Transverse colon (tissue), 4 donors: Measurements from ENCODE around the gene G6PC1. TPM values are rescaled to one million over a fixed set of nuclear protein-coding genes. Genes with fewer than 3 reads are reported as not detected.
"Not testable (repeated sequence)": the region's sequence is repeated elsewhere in the genome, so short reads cannot be mapped to it uniquely, and the experiment has no call there.

Experiments used
- DNase-seq: peaks from one replicate; pipeline ENCODE4 v3.0.0-alpha.2; 2019
- H3K27ac ChIP-seq, 4 donors: fragments of 200-600 bp; sonication (generic); 2 replicates each; pipeline ENCODE4 v1.5.1; 2016 to 2018; ENCODE audit warnings: inconsistent platforms in 4 of 4
- H3K27me3 ChIP-seq: fragments of 200-600 bp; sonication (generic); 2 replicates; pipeline ENCODE4 v1.5.1; 2017; ENCODE audit warnings: inconsistent platforms
- H3K36me3 ChIP-seq, 4 donors: fragments of 200-600 bp; sonication (generic); 2 replicates each; pipeline ENCODE4 v1.5.1; 2017 to 2019; ENCODE audit warnings: inconsistent platforms in 4 of 4
- H3K4me1 ChIP-seq, 4 donors: fragments of 200-600 bp; sonication (generic); 2 replicates each; pipeline ENCODE4 v1.5.1; 2017 to 2020; ENCODE audit warnings: inconsistent platforms in 4 of 4
- H3K4me3 ChIP-seq, 4 donors: fragments of 200-600 bp; sonication (generic); 1 replicate in 1 of 4; 2 replicates in 3 of 4; pipeline versions ENCODE4 v1.5.1 to v1.6.1; 2017 to 2019; ENCODE audit warnings: inconsistent platforms in 4 of 4
- H3K9me3 ChIP-seq, 2 donors: fragments of 200-600 bp; sonication (generic); 2 replicates each; pipeline ENCODE4 v1.5.1; 2017 to 2019; ENCODE audit warnings: inconsistent platforms in 2 of 2
- CTCF ChIP-seq, 5 experiments: fragments of 200-600 bp in 3 of 5; fragments of 450-650 bp in 2 of 5; sonication (generic) in 3 of 5; IDR thresholded peaks; 1 replicate in 2 of 5; 2 replicates in 3 of 5; pipeline ENCODE4 v1.5.1; 2016 to 2017; ENCODE audit warnings: antibody characterized with exemption in 5 of 5, inconsistent platforms in 3 of 5, mild to moderate bottlenecking in 2 of 5, moderate library complexity in 1 of 5
- EP300 ChIP-seq: sonication (generic); formaldehyde crosslinking; IDR thresholded peaks from one replicate; pipeline ENCODE4 v1.6.1; 2017; ENCODE audit warnings: antibody characterized with exemption, low read depth
- POLR2A ChIP-seq: fragments of 450-650 bp; IDR thresholded peaks from one replicate; pipeline ENCODE4 v1.6.1; 2016; ENCODE audit warnings: antibody characterized with exemption, mild to moderate bottlenecking, moderate library complexity
- POLR2AphosphoS5 ChIP-seq, 3 donors: sonication (generic); formaldehyde crosslinking; IDR thresholded peaks; one replicate each; pipeline ENCODE4 v1.6.1; 2016; ENCODE audit warnings: antibody characterized with exemption in 3 of 3
- WGBS, 2 donors: methylation state at CpG; one replicate each; pipeline ENCODE4 v1.1.5; 2018; ENCODE audit warnings: low coverage in 1 of 2; 5-methylcytosine and 5-hydroxymethylcytosine counted together
- in situ Hi-C, 4 donors: fragments of 200-750 bp; cut with MboI; loops; one replicate each; pipeline versions ENCODE4 v1.15.0 to v1.15.1; 2017; ENCODE audit warnings: low sequenced_read_pairs in 3 of 4, low pct_ligation_motif_present in 1 of 4, low pct_unique_long_range_greater_than_20kb in 1 of 4
- intact Hi-C: fragments of 100-400 bp; cut with DNase I; formaldehyde crosslinking; loops from one replicate; pipeline ENCODE4 v1.15.1; 2023; ENCODE audit warnings: low total_unique reads
- total RNA-seq, 4 donors: library from RNA; depleted of rRNA; stranded (reverse); fragments of >200 nt; gene quantifications; one replicate each; pipeline ENCODE4 v1.1.0, GENCODE V29; 2016

G6PC1 gene
- total RNA-seq, 4 donors from 2014 or later: 0.32 to 0.68 TPM; not detected in 2

- TF ChIP-seq EP300 (no peak), POLR2AphosphoS5 (IDR thresholded peaks at IDR 0.05) (no peak), POLR2A (no peak), CTCF (IDR thresholded peaks at IDR 0.05) (no peak)
- WGBS, 2 donors: 94% methylated on average over 12 of the region's 12 CpGs; no CpG with 5 or more reads in 1 of the 2 donors
- Histone ChIP-seq H3K36me3 (no peaks in the 10 kb centered on the region), H3K4me1 (peaks cover 0 to 10% (median 2%) of the 10 kb centered on the region in 4 donors), H3K27ac (no peak overlapping the region), H3K9me3 (peaks cover 5 to 8% of the 10 kb centered on the region in 2 donors), H3K27me3 (no peaks in the 10 kb centered on the region), H3K4me3 (no peak overlapping the region)
- intact Hi-C loops (no loop called here), in situ Hi-C loops (no loop called here)
- DNase-seq: no peak
Measured at GRCh38 chr17:42868338-42868737, 32.3 kb upstream of the G6PC1 start.

DNA sequence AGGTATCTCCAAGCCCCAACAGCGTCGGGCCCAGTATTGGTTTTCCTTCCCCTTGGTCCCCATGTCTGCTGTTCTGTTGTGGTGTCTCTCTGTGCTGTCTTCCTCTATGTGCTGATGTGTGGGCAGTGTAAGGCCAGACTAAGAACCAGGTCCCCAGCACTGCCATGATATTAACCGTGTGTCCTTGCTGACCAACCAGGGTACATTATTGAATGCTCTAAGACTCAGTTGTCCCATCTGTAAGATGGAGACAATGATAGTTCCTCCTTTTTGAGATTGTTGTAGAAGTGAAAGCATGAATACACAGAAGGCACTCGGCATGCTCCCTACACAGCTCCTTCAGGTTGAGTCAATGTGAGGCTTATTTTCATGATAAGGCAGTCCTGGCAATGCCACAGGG, 29.0 kb upstream of the G6PC1 start:
- TF ChIP-seq POLR2AphosphoS5 (IDR thresholded peaks at IDR 0.05): no peak
- TF ChIP-seq EP300: no peak
- TF ChIP-seq POLR2A: no peak
- no peak for TF ChIP-seq CTCF (IDR thresholded peaks at IDR 0.05)
- DNase-seq: no peak
- Histone ChIP-seq H3K27ac (no peak overlapping the region), H3K4me3 (no peak overlapping the region), H3K27me3 (peaks cover 7% of the 10 kb centered on the region), H3K36me3 (no peaks in the 10 kb centered on the region), H3K4me1 (peaks cover 0 to 7% (median 1%) of the 10 kb centered on the region in 4 donors), H3K9me3 (peaks cover 5 to 8% of the 10 kb centered on the region in 2 donors)
- in situ Hi-C loops (no loop called here), intact Hi-C loops (no loop called here)
- WGBS, 2 donors: 78 to 100% methylated on average over 3 to 4 of the region's 4 CpGs

DNA sequence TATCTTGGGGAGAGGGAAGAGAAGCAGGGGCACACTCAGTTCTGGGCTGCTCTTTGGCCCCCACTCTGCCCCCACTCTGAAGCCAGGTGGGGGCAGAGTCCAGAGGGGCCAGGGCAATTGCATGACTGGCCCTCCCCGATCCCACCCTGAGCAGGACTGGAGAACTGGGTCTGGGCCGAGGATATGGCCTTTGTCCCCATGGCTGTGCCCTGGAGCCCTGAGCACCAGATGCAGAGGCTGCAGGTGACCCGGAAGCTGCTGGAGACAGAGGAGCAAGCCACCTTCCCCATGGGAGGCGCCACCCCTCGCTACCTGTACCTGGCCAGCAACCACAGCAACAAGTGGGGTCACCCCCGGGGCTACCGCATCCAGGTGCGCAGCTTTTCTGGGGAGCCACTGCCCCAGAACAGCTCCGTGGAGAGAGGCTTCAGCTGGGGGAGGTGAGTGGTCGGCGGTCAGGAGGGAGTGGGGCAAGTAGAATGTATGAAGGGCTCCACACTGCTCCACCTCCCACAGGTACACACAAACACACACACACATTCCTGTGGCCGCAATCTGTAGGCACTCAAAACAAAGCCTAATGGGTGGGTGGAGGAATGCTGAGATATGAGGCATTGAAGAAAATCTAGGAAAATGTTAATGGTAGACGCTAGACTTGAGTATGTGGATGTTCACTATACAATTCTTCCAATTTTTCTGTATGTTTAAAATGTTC, 28.2 kb upstream of the G6PC1 start:
- H3K27me3 ChIP-seq: peaks cover 15% of the 10 kb centered on the region
- H3K9me3 ChIP-seq: peaks cover 5 to 8% of the 10 kb centered on the region in 2 donors
- no peak overlapping the region for H3K27ac ChIP-seq
- TF ChIP-seq POLR2AphosphoS5 (IDR thresholded peaks at IDR 0.05) (no peak), EP300 (no peak), CTCF (IDR thresholded peaks at IDR 0.05) (no peak), POLR2A (no peak)
- intact Hi-C loops (no loop called here), in situ Hi-C loops (no loop called here)
- no peaks in the 10 kb centered on the region for H3K36me3 ChIP-seq
- no peaks in the 10 kb centered on the region for H3K4me1 ChIP-seq
- H3K4me3 ChIP-seq: no peak overlapping the region
- 90% methylated on average over 11 of the region's 13 CpGs; no CpG with 5 or more reads in 1 of the 2 donors for WGBS, 2 donors
- DNase-seq: no peak

- no peaks in the 10 kb centered on the region for H3K36me3 ChIP-seq
- peaks cover 5 to 8% of the 10 kb centered on the region in 2 donors for H3K9me3 ChIP-seq
- DNase-seq: no peak
- 86 to 87% methylated on average over 6 of the region's 6 CpGs for WGBS, 2 donors
- H3K27ac ChIP-seq: no peak overlapping the region
- H3K4me1 ChIP-seq: no peaks in the 10 kb centered on the region
- in situ Hi-C loops (no loop called here), intact Hi-C loops (no loop called here)
- peaks cover 24% of the 10 kb centered on the region for H3K27me3 ChIP-seq
- TF ChIP-seq POLR2AphosphoS5 (IDR thresholded peaks at IDR 0.05): no peak
- no peak for TF ChIP-seq POLR2A
- TF ChIP-seq EP300: no peak
- no peak for TF ChIP-seq CTCF (IDR thresholded peaks at IDR 0.05)
- H3K4me3 ChIP-seq: no peak overlapping the region
Measured at GRCh38 chr17:42873315-42873714, 27.3 kb upstream of the G6PC1 start.

GRCh38 chr17:42873932-42874695, 26.5 kb upstream of the G6PC1 start:
- H3K27me3 ChIP-seq: peaks cover 32% of the 10 kb centered on the region
- DNase-seq, H3K27ac ChIP-seq, H3K36me3 ChIP-seq, H3K9me3 ChIP-seq, H3K4me1 ChIP-seq, intact Hi-C loops, in situ Hi-C loops, H3K4me3 ChIP-seq: not testable (repeated sequence)
- WGBS, 2 donors: 68 to 79% methylated on average over 2 to 8 of the region's 12 CpGs
